ENCODE results near the gene TPM3.

GRCh38 chr1:154237880-154238506 lies 46.1 kb upstream of the TPM3 start:
- TF ChIP-seq NRF1 (conservative IDR thresholded peaks at IDR 0.05 in 1 of 2, IDR thresholded peaks at IDR 0.05 in 1 of 2) (no peak), ZNF592 (IDR thresholded peaks at IDR 0.05) (no peak), EP300 (IDR thresholded peaks at IDR 0.05; ENCODE audit: low read length) (no peak), CTCF (IDR thresholded peaks at IDR 0.05 in 2 of 3, conservative IDR thresholded peaks at IDR 0.05 in 1 of 3; ENCODE audit: insufficient read depth in 2 of 3, low read depth in 1 of 3, low read length in 3 of 3) (no peak), HNRNPUL1 (IDR thresholded peaks at IDR 0.05; ENCODE audit: low read length) (no peak), TBP (optimal IDR thresholded peaks at IDR 0.05; ENCODE audit: low read depth, low read length) (no peak), KAT8 (IDR thresholded peaks at IDR 0.05; ENCODE audit: low read depth) (no peak), MEF2A (IDR thresholded peaks at IDR 0.05; ENCODE audit: control insufficient read depth, low read depth, low read length) (no peak), POLR2AphosphoS5 (IDR thresholded peaks at IDR 0.05; ENCODE audit: control insufficient read depth, insufficient read depth, low read depth, low read length) (no peak), ZFX (CRISPR knock-in tag; IDR thresholded peaks at IDR 0.05) (no peak)
- TF ChIP-seq, protein P1, sequence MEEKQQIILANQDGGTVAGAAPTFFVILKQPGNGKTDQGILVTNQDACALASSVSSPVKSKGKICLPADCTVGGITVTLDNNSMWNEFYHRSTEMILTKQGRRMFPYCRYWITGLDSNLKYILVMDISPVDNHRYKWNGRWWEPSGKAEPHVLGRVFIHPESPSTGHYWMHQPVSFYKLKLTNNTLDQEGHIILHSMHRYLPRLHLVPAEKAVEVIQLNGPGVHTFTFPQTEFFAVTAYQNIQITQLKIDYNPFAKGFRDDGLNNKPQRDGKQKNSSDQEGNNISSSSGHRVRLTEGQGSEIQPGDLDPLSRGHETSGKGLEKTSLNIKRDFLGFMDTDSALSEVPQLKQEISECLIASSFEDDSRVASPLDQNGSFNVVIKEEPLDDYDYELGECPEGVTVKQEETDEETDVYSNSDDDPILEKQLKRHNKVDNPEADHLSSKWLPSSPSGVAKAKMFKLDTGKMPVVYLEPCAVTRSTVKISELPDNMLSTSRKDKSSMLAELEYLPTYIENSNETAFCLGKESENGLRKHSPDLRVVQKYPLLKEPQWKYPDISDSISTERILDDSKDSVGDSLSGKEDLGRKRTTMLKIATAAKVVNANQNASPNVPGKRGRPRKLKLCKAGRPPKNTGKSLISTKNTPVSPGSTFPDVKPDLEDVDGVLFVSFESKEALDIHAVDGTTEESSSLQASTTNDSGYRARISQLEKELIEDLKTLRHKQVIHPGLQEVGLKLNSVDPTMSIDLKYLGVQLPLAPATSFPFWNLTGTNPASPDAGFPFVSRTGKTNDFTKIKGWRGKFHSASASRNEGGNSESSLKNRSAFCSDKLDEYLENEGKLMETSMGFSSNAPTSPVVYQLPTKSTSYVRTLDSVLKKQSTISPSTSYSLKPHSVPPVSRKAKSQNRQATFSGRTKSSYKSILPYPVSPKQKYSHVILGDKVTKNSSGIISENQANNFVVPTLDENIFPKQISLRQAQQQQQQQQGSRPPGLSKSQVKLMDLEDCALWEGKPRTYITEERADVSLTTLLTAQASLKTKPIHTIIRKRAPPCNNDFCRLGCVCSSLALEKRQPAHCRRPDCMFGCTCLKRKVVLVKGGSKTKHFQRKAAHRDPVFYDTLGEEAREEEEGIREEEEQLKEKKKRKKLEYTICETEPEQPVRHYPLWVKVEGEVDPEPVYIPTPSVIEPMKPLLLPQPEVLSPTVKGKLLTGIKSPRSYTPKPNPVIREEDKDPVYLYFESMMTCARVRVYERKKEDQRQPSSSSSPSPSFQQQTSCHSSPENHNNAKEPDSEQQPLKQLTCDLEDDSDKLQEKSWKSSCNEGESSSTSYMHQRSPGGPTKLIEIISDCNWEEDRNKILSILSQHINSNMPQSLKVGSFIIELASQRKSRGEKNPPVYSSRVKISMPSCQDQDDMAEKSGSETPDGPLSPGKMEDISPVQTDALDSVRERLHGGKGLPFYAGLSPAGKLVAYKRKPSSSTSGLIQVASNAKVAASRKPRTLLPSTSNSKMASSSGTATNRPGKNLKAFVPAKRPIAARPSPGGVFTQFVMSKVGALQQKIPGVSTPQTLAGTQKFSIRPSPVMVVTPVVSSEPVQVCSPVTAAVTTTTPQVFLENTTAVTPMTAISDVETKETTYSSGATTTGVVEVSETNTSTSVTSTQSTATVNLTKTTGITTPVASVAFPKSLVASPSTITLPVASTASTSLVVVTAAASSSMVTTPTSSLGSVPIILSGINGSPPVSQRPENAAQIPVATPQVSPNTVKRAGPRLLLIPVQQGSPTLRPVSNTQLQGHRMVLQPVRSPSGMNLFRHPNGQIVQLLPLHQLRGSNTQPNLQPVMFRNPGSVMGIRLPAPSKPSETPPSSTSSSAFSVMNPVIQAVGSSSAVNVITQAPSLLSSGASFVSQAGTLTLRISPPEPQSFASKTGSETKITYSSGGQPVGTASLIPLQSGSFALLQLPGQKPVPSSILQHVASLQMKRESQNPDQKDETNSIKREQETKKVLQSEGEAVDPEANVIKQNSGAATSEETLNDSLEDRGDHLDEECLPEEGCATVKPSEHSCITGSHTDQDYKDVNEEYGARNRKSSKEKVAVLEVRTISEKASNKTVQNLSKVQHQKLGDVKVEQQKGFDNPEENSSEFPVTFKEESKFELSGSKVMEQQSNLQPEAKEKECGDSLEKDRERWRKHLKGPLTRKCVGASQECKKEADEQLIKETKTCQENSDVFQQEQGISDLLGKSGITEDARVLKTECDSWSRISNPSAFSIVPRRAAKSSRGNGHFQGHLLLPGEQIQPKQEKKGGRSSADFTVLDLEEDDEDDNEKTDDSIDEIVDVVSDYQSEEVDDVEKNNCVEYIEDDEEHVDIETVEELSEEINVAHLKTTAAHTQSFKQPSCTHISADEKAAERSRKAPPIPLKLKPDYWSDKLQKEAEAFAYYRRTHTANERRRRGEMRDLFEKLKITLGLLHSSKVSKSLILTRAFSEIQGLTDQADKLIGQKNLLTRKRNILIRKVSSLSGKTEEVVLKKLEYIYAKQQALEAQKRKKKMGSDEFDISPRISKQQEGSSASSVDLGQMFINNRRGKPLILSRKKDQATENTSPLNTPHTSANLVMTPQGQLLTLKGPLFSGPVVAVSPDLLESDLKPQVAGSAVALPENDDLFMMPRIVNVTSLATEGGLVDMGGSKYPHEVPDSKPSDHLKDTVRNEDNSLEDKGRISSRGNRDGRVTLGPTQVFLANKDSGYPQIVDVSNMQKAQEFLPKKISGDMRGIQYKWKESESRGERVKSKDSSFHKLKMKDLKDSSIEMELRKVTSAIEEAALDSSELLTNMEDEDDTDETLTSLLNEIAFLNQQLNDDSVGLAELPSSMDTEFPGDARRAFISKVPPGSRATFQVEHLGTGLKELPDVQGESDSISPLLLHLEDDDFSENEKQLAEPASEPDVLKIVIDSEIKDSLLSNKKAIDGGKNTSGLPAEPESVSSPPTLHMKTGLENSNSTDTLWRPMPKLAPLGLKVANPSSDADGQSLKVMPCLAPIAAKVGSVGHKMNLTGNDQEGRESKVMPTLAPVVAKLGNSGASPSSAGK (IDR thresholded peaks at IDR 0.05): no peak

Measured in K562 (cell line).